ENCODE data around the gene SEMA4B. TPM values are rescaled to one million over a fixed set of nuclear protein-coding genes. Genes with fewer than 3 reads are reported as not detected.
"Not testable (repeated sequence)": the region's sequence is repeated elsewhere in the genome, so short reads cannot be mapped to it uniquely, and the experiment has no call there.

Gene SEMA4B
- total RNA-seq, 1 donor from 2014 or later, result 31.8 TPM

DNA sequence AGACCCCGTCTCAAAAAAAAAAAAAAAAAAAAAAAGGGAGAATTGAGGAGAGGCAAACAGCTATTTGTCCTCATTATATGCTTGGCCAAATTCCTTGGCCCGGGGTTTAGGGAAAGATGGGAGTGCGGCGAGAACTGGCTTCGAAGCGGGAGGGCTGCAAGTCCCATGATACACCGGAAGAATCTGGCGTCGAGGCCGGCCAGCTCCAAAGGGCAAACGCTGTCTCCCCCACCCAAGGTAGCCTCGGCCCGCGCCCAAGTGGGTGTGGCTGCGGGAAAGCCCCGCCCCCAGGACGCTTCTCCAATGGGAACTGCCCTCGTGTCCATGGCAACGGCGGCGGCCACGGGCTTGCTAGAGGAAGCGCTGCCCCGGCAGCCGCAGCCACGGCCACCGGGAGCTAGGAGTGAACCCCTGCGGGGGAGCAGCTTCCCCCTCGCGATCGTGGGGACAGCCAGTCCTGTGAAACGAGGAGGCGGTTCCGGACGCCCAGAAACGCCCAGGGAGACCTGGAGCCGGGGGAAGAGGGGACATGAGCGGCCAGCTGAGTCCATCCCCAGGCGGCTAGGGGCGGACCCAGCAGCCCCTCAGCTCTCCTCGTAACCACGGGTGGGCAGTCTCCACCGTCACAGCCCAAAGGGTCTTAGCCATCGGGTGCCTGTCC lies 48.2 kb downstream of the SEMA4B start, which contains the start of gene TTLL13:
Gene TTLL13 (plus strand): TSS at position 354 of the 661 bp plus-strand sequence. CDS start 1,075 bp downstream, outside the sequence.
- TF ChIP-seq, protein P1, sequence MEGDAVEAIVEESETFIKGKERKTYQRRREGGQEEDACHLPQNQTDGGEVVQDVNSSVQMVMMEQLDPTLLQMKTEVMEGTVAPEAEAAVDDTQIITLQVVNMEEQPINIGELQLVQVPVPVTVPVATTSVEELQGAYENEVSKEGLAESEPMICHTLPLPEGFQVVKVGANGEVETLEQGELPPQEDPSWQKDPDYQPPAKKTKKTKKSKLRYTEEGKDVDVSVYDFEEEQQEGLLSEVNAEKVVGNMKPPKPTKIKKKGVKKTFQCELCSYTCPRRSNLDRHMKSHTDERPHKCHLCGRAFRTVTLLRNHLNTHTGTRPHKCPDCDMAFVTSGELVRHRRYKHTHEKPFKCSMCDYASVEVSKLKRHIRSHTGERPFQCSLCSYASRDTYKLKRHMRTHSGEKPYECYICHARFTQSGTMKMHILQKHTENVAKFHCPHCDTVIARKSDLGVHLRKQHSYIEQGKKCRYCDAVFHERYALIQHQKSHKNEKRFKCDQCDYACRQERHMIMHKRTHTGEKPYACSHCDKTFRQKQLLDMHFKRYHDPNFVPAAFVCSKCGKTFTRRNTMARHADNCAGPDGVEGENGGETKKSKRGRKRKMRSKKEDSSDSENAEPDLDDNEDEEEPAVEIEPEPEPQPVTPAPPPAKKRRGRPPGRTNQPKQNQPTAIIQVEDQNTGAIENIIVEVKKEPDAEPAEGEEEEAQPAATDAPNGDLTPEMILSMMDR (IDR thresholded peaks at IDR 0.05; ENCODE audit: partially characterized antibody, unreplicated experiment), result no peak
- peaks cover 2% of the 10 kb centered on the region for H3K27me3 Mint-ChIP-seq (ENCODE audit: unreplicated experiment)
- H3K9me3 Mint-ChIP-seq (ENCODE audit: unreplicated experiment), result peaks cover 2% of the 10 kb centered on the region
- no peaks in the 10 kb centered on the region for H3K4me1 Mint-ChIP-seq (ENCODE audit: low read depth, unreplicated experiment)
- no peaks in the 10 kb centered on the region for H3K36me3 Mint-ChIP-seq (ENCODE audit: unreplicated experiment)
- H3K4me3 Mint-ChIP-seq (ENCODE audit: unreplicated experiment), result peak within 1 kb of the TSS; percentile 79
- DNase-seq, result peak; percentile 99
- no peak within 1 kb of the TSS for H3K27ac Mint-ChIP-seq (ENCODE audit: unreplicated experiment)

DNA sequence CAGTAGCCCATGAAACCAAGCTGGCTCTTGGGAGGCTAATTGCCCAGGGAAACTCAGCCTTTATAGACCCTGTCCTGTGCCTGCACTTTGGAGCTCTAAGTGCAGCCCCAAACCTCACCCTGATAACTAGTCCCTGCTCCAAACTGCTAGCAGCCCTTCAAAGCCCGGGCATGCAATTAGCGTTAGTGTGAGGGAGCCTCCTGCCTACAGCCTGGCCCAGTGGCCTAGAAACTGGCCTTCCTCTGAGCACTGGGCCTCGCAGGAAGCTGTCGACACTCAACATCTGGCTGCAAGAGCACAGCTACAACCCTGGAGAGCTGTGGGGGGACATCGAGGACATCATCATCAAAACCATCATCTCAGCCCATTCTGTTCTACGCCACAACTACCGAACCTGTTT lies 56.6 kb downstream of the SEMA4B start:
- H3K4me3 Mint-ChIP-seq (ENCODE audit: unreplicated experiment), result no peak overlapping the region
- H3K27me3 Mint-ChIP-seq (ENCODE audit: unreplicated experiment), result no peaks in the 10 kb centered on the region
- no peaks in the 10 kb centered on the region for H3K36me3 Mint-ChIP-seq (ENCODE audit: unreplicated experiment)
- TF ChIP-seq, protein P1 (IDR thresholded peaks at IDR 0.05; ENCODE audit: partially characterized antibody, unreplicated experiment), result no peak
- H3K9me3 Mint-ChIP-seq (ENCODE audit: unreplicated experiment), result no peaks in the 10 kb centered on the region
- no peak for DNase-seq
- H3K27ac Mint-ChIP-seq (ENCODE audit: unreplicated experiment), result no peak overlapping the region
- no peaks in the 10 kb centered on the region for H3K4me1 Mint-ChIP-seq (ENCODE audit: low read depth, unreplicated experiment)

DNA sequence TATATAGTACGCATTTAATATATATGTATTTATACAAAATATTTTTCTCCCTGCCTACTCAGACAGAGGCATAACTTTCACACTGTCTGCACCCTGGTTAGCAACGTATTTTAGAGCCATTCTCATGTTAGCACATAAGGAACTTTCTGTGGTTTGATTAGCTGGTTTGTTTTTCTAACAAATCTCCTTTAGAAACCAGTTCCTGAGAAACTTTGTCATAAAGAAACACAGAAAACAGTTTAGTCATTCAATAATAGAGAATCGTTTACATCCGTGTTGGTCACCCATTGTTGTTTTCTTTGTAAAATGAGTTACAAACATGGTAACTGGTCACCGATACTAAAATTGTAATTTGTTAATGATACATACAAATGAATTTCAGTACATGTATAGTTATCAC lies 58.4 kb downstream of the SEMA4B start:
- no peak overlapping the region for H3K4me3 Mint-ChIP-seq (ENCODE audit: unreplicated experiment)
- no peaks in the 10 kb centered on the region for H3K27me3 Mint-ChIP-seq (ENCODE audit: unreplicated experiment)
- TF ChIP-seq, protein P1 (IDR thresholded peaks at IDR 0.05; ENCODE audit: partially characterized antibody, unreplicated experiment), result no peak
- no peaks in the 10 kb centered on the region for H3K36me3 Mint-ChIP-seq (ENCODE audit: unreplicated experiment)
- H3K9me3 Mint-ChIP-seq (ENCODE audit: unreplicated experiment), result peaks cover 1% of the 10 kb centered on the region
- no peak overlapping the region for H3K27ac Mint-ChIP-seq (ENCODE audit: unreplicated experiment)
- H3K4me1 Mint-ChIP-seq (ENCODE audit: low read depth, unreplicated experiment), result no peaks in the 10 kb centered on the region
- DNase-seq, result no peak

DNA sequence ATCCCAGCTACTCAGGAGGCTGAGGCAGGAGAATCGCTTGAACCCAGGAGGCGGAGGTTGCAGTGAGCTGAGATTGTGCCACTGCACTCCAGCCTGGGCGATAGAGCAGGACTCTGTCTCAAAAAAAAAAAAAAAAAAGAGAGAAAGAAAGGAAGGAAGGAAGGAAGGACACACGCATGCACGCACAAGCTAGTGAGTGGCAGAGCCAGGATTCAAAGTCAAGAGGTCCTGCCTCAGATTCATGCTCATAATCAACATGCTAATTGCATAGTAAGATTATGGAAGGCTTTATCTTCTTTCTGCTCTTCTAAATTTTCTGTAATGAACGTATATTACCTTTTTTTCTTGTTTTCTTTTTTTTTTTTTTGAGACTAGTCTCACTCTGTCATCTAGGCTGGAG lies 59.6 kb downstream of the SEMA4B start:
- not testable (repeated sequence) for DNase-seq; H3K4me1 Mint-ChIP-seq (ENCODE audit: low read depth, unreplicated experiment); H3K9me3 Mint-ChIP-seq (ENCODE audit: unreplicated experiment); H3K27me3 Mint-ChIP-seq (ENCODE audit: unreplicated experiment); H3K36me3 Mint-ChIP-seq (ENCODE audit: unreplicated experiment); H3K4me3 Mint-ChIP-seq (ENCODE audit: unreplicated experiment); H3K27ac Mint-ChIP-seq (ENCODE audit: unreplicated experiment)

DNA sequence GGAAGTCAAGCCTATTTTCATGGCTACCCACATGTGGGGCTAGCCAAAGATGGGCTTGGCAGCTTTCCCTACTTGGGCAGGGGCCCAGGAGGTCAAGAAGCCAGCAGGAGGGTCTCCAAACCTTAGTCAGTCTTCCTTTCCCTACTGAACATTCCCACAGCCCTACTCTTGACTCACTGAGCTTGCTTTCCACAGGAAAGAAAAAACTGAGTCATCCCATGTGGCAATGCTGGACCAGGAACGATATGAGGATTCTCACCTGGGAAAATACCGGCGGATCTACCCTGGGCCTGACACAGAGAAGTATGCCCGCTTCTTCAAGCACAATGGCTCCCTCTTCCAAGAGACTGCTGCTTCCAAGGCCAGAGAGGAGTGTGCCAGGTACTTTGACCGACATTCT lies 60.7 kb downstream of the SEMA4B start:
- Mint-ChIP-seq H3K27ac (ENCODE audit: unreplicated experiment) (no peak overlapping the region), H3K4me3 (ENCODE audit: unreplicated experiment) (no peak overlapping the region), H3K27me3 (ENCODE audit: unreplicated experiment) (peaks cover 4% of the 10 kb centered on the region), H3K9me3 (ENCODE audit: unreplicated experiment) (peaks cover 5% of the 10 kb centered on the region), H3K4me1 (ENCODE audit: low read depth, unreplicated experiment) (no peaks in the 10 kb centered on the region), H3K36me3 (ENCODE audit: unreplicated experiment) (no peaks in the 10 kb centered on the region)
- DNase-seq, result no peak
- TF ChIP-seq, protein P1 (IDR thresholded peaks at IDR 0.05; ENCODE audit: partially characterized antibody, unreplicated experiment), result no peak
